Activated naive CD4-positive, alpha-beta T cell treated with anti-CD3 and anti-CD28 coated beads, Interleukin-2, amount 50 U/mL, for 72 hours (primary cell): ENCODE data around the gene KCNJ5. TPM values are rescaled to one million over a fixed set of nuclear protein-coding genes. Genes with fewer than 3 reads are reported as not detected.
A peak's percentile ranks its signal among the peaks of the same experiment; 100 is the strongest.

Experiments used
- ATAC-seq, 2 donors: fragments of 150-1000 bp; cut with Tn5 transposase; 2 replicates each; pipeline ENCODE4 v1.10.0; 2021; ENCODE audit warnings: mild to moderate bottlenecking in 2 of 2, moderate library complexity in 2 of 2
- DNase-seq, 2 donors: peaks; one replicate each; pipeline ENCODE4 v3.0.0; 2021 to 2022; ENCODE audit warnings: low spot score in 2 of 2
- H3K27ac Mint-ChIP-seq, 2 donors: one replicate each; pipeline ENCODE4 v1.8.0; 2022; ENCODE audit warnings: mild to moderate bottlenecking in 2 of 2, mixed read lengths in 2 of 2
- H3K36me3 Mint-ChIP-seq, 2 donors: one replicate each; pipeline ENCODE4 v1.8.0; 2022; ENCODE audit warnings: mixed read lengths in 2 of 2
- H3K9me3 Mint-ChIP-seq, 2 donors: one replicate each; pipeline ENCODE4 v1.8.0; 2022; ENCODE audit warnings: mixed read lengths in 2 of 2
- total RNA-seq, 2 donors: library from RNA; stranded (reverse); gene quantifications; one replicate each; pipeline ENCODE4 v1.2.3, GENCODE V29; 2022

Gene KCNJ5
- total RNA-seq, 2 donors from 2014 or later: not detected

DNA sequence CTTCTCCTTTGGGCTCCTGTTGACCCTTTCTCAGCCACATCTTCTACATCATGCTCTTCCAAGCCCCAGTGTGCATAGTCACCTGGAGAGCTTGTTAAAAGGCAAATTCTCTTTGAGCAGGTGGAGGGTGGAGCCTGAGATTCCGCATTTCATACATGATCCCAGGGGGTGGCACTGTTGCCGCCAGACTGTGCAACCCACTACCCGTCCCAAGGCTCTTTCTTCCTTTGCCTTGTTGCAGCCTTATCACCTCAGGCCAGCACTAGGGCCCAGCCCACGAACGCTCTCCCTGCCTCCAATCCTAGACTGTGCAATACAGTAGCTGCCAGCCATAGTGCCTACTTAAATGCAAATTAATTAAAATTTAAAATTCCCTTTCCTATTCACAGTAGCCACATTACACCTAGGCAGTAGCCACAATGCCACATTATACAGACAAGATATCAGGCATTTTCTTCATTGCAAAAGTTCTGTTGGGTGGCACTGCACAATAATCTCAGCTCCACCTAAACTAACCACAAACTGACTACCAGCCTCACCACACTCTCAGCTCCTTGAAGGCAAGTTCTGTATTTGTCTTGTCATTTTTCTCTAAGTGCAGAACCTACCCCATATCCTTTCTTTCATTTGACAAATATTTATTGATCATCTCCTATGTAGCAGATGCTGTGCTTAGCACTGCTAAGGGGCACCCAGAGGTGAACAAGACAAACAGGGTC lies 4.6 kb upstream of the KCNJ5 start:
- no peak for DNase-seq
- Mint-ChIP-seq H3K27ac (peak overlapping the region in 1 of 2 donors; percentile 12), H3K9me3 (no peaks in the 10 kb centered on the region), H3K36me3 (no peaks in the 10 kb centered on the region)
- peak; percentile 33 to 37 for ATAC-seq

DNA sequence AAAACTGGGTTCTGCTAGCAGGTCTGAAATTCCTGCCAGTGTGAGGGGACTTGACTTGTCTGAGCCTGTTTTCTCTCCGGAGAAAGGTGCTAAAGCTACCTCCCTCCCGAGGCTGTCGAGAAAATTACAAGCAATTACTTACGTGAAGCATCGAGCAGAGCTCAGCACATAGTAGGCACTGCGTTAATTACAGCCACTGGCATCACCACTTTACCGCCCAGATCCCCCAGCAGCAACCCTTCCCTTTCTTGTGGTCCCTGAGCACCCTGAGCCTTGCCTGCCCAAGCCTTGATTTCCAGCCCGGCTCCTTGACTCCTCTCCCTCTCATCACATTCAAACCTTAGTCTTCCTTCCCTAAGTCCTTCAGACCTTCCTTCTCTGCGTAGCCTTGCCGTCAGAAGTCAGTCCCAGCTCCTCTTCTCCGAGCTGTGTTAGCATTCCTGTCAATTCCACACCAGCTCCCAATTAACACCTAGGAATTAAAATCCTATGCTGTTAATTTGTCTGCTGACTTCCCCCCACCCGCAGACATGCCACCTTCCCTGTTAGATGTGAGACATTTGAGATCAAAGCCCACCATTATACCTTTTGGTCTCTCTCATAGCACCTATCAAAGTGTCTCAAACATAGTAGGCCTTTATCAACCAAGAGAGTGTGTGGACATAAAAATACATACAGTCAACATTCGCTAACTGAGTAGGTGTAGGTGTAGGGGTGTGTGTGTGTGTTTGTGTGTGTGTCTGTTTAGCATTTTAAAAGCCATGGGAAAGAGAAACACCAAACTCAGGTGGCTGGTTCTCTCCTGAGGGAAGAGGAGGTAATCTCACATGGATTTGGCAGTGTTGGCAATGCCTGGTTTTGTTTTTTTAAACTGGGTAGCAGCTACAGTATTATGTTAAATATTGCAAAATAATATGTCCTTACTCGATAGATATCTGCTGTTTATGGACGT lies 2.8 kb upstream of the KCNJ5 start:
- DNase-seq: peak in 1 of 2 donors; percentile 14
- H3K27ac Mint-ChIP-seq: no peak overlapping the region
- no peak for ATAC-seq
- H3K9me3 Mint-ChIP-seq: no peaks in the 10 kb centered on the region
- no peaks in the 10 kb centered on the region for H3K36me3 Mint-ChIP-seq

DNA sequence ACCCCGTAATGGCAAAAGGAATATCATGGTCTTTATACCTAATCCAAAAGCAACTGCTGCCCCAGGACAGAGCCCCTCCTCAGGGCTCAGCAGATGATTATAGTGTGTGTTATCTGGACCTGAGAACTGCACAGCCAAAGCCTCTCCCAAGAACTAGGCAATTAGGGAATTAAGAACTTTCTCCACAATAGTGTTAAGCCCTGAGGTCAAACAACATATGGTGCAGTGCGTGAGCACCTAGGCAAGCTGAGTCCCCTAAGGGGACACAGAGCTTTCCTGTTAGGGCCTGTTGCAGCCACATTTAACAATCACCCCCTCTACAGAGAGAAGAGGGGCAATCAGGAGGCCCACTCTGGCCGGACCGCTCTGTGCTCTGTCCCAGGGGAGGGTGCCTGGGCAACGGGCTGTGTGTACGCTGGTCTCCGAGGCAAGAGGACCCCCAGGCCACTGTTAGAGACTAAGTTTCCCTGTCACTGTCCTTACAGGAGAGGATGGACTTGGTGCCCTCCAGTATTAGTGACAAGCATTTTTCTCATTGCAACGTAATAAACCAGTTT lies 1.4 kb upstream of the KCNJ5 start:
- H3K36me3 Mint-ChIP-seq: no peaks in the 10 kb centered on the region
- peak in 1 of 2 donors; percentile 33 for DNase-seq
- no peak for ATAC-seq
- no peak overlapping the region for H3K27ac Mint-ChIP-seq
- H3K9me3 Mint-ChIP-seq: no peaks in the 10 kb centered on the region

DNA sequence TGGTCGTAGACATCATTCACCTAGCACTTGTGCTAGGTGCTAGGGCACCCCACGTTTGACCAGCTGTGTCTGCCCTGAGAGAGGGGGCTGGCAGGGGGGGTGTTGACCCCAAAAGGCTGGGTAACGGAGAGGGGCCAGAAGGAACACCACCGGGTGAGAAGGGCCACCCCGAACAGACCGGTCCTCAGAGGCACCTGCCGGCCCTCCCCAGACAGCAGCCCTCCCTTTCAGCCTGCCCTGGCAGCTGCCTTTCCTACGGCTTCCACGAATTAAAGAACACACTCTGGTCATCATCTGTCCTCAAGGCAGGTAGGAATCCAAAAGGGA lies 977 bp upstream of the KCNJ5 start:
- ATAC-seq: no peak
- peak in 1 of 2 donors; percentile 25 for DNase-seq
- H3K27ac Mint-ChIP-seq: no peak overlapping the region
- no peaks in the 10 kb centered on the region for H3K36me3 Mint-ChIP-seq
- H3K9me3 Mint-ChIP-seq: no peaks in the 10 kb centered on the region

DNA sequence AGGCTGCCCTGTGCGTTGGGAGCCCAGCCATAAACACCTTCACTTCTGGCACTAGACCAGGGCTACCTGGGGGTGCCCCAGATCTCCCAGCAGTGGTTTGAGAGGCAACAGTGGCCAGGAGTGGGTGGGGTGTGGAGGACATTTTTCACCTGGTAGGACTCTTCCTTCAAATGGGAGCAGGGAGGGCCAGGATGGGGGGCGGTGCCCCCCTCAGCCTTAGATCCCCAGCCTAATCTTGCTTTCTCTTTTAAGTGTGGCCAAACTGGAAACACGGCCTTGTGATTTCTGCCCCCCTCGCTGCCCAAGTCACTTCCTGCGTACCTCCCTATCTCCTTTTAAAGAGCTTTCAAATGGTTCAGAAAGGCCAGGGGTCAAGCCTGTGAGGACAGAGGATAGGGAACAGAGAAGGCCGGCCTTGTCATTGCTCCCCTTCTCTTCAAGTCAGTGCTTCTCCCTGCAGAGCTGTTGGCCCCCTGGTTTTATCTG lies 800 bp downstream of the KCNJ5 start:
- H3K36me3 Mint-ChIP-seq: no peaks in the 10 kb centered on the region
- ATAC-seq (no peak), DNase-seq (peak in 1 of 2 donors; percentile 53)
- H3K27ac Mint-ChIP-seq: no peak overlapping the region
- H3K9me3 Mint-ChIP-seq: no peaks in the 10 kb centered on the region

DNA sequence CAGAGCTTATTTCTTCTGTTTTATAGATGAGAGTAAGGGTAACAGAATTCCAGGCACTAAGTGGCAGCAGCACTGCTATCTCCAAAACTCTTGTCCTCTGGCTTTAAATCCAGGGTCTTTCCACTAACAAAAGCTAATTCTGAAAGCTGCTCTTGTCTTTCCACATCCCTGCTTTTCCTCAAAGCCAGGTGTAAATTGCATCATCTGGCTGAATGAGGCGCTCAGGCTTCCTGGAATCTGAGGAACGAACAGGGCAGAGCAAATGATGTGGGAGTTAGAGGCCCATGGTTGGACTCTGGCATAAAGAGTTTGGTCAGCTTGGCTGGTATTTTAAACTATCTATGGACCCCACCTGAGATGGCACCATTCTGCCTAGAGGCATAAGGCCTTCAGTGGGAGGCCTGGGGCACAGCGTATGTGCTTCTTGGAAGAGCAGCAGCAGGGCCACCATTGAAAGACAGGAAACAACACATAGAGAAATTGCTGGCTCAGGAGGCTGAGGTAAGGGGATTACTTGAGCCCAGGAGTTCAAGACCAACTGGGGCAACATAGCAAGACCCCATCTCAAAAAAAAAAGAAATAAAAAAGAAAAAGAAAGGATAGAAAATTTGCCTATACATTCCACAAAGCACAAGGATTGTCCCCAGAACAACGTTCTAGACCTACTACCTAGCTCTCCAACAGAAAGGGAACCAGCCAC lies 1.9 kb downstream of the KCNJ5 start:
- DNase-seq: peak in 1 of 2 donors; percentile 0
- Mint-ChIP-seq H3K9me3 (no peaks in the 10 kb centered on the region), H3K36me3 (no peaks in the 10 kb centered on the region), H3K27ac (no peak overlapping the region)
- ATAC-seq: no peak

DNA sequence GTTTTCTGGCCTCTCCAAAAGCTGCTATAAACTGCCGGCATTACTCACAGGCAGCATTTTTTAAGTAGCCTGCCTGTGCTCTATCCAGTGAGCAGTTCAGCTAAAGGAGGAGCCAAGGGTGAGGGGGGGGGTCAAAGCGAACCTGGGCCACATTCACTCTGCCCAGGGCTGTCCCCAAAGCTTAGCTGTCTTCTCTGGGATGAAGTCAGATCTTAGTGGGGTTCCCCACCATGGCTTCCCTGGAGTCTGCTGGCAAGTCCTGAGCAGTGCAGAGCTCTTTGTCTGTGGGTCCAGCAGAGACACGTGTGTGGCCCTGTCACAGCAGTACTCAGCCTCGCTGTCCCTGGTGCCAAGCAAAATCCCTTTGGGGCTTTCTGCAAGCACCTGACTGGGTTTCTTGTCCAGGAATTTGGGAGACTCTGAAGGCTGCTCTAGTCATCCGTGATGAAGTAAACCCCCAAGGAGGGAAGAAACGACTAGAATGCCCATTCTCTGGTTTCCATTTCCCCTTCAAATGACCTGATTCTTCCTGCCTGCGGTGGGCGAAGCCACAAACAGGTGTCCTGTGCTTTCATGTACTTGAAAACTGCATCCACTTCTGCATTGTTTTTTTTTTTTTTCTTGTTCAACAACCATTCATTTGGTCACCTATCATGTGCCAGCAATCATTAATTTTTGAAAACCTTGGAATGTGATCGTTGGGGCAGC lies 2.6 kb downstream of the KCNJ5 start:
- Mint-ChIP-seq H3K27ac (no peak overlapping the region), H3K9me3 (no peaks in the 10 kb centered on the region), H3K36me3 (no peaks in the 10 kb centered on the region)
- ATAC-seq (peak in 1 of 2 donors; percentile 18), DNase-seq (no peak)

DNA sequence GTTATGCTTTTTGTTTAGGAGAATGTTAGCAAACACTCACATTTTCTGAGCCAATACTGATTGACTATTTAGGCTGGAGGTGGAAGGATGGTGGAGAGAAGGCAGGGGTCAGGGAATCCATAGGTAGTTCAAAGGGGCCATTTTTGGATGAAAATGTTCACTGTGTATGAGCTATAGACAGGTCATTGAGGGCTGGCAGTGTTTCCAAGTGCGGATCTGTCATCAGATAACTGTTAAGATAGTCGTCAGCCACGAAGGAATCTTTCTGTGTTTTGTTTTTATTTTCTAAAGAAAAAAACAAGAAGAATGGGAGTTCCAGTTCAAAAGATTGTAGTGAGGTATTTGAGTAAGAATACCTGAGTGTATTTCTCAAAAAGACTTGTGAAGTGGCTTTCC lies 3.1 kb downstream of the KCNJ5 start:
- Mint-ChIP-seq H3K36me3 (no peaks in the 10 kb centered on the region), H3K27ac (no peak overlapping the region), H3K9me3 (no peaks in the 10 kb centered on the region)
- no peak for DNase-seq
- ATAC-seq: no peak

DNA sequence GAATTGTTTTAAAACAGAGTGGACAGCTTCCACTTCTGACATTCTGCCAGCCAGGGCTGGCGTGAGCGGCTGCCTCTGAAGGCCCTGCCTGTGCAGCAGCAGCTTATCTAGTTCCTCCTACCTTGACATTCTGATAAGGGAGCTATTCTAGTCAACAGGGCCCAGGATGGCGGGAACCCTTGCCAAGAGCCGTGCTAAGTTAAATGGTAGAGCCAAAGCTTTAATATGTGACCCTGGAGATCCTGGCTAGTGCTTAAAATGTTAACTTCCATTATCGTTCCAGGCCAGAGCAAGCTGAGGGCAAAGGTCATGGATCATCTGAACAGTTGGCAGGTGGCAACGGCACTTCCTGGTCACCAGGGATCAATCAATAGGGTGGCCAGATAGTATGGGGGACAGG lies 3.5 kb downstream of the KCNJ5 start:
- Mint-ChIP-seq H3K36me3 (no peaks in the 10 kb centered on the region), H3K27ac (no peak overlapping the region), H3K9me3 (no peaks in the 10 kb centered on the region)
- no peak for DNase-seq
- no peak for ATAC-seq

DNA sequence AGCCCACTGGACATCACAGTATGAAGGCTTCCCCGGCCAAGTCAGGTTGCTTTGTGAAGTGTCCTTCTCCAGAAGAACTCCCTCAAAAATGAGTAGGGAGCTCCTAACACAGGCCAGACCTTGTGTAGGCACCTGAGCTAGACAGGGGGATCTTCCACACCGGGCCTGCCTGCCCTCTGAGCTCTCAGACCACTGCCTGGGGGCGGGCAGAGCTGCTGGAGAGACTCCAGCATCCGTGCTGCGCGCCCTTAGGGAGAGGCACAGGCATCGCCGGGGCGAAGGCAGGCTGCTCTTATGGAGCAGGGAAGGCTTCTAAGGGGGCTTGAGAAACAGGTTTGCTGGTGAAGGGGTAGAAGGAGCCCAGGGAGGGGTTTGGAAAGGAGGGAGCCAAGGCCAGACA lies 4.4 kb downstream of the KCNJ5 start:
- Mint-ChIP-seq H3K9me3 (no peaks in the 10 kb centered on the region), H3K27ac (no peak overlapping the region), H3K36me3 (no peaks in the 10 kb centered on the region)
- DNase-seq (no peak), ATAC-seq (no peak)

DNA sequence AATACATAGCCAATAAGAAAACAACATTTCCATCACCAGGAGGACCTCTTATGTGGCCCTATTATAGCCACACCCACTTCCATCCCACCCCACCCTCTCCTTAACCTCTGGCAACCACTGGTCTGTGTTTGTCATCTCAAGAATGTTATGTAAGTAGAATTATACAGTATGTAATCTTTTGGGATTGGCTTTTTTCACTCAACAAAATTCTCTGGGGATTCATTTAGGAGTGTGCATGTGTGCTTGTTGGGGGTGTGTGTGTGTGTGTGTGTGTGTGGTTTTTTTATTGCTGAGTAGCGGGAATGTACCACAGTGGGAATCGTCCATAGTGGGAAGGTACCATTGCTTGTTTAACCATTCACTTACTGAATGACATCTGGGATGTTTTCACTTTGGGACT lies 5.2 kb downstream of the KCNJ5 start:
- Mint-ChIP-seq H3K27ac (no peak overlapping the region), H3K36me3 (no peaks in the 10 kb centered on the region), H3K9me3 (no peaks in the 10 kb centered on the region)
- DNase-seq (no peak), ATAC-seq (no peak)

DNA sequence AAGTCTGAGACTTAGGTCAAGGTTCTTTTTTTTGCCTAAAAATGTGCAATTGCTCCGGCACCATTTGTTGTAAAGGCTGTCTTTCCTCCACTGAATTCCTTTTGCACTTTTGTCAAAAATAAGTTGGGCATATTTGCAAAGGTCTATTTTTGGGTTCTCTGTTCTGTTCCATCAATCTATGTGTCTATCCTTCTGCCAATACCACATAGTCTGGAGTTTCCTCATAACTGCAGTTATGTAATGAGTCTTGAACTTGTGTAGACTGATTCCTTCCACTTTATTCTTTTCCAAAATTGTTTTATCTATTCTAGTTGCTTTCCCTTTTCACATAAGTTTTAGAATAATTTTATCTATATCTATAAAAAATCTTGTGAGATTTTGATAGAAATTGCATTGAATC lies 6.7 kb downstream of the KCNJ5 start:
- ATAC-seq (no peak), DNase-seq (no peak)
- Mint-ChIP-seq H3K27ac (no peak overlapping the region), H3K9me3 (no peaks in the 10 kb centered on the region), H3K36me3 (no peaks in the 10 kb centered on the region)

DNA sequence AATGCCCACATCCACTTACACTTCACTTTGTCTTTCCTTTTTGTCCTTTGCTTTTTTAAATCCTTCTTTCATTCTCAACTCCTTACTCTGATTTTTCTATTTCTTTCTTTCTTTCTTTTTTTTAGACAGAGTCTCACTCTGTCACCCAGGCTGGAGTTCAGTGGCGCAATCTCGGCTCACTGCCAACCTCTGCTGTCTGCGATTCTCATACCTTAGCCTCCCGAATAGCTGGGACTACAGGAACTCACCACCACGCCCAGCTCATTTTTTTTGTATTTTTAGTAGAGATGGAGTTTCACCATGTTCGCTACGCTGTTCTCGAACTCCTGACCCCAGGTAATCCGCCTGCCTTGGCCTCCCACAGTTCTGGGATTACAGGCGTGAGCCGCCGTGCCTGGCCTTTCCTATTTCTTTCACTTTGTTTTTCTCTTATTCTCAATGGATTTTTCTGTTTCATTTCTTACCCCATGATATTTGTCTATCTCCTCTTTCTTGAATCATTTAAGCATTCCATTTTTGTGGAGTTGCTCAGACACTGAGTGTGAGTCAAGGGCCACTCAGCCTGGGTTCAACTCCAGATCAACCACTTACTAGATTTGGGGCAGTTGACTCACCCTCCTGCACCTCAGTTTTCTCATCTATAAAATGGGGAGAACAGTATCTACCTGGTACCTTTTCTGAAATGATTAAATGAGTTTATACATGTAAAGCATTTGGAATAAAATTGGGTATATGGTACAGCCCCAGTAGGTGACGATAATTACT lies 7.6 kb downstream of the KCNJ5 start:
- DNase-seq: no peak
- no peak overlapping the region for H3K27ac Mint-ChIP-seq
- no peaks in the 10 kb centered on the region for H3K36me3 Mint-ChIP-seq
- H3K9me3 Mint-ChIP-seq: no peaks in the 10 kb centered on the region
- no peak for ATAC-seq

DNA sequence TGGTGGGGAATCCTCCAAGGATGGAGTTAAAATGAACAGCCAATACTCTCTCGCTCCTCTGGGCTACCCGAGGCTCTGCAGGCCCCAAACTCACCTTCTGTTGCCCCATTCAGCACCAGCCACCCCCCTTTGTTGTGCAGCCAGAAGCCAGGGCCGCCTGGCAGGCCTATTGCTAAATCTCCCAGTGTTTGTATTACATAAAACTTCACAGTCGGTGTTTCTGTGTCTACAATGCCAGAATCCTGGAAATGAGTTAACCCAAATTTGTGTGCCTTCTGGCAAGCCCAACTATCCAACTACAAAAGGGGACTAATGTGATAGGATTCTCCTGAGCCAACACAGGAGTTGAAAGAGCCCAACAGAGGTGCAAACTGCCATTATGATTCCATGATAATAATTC lies 9.3 kb downstream of the KCNJ5 start:
- no peak for ATAC-seq
- Mint-ChIP-seq H3K9me3 (no peaks in the 10 kb centered on the region), H3K27ac (no peak overlapping the region), H3K36me3 (no peaks in the 10 kb centered on the region)
- no peak for DNase-seq

DNA sequence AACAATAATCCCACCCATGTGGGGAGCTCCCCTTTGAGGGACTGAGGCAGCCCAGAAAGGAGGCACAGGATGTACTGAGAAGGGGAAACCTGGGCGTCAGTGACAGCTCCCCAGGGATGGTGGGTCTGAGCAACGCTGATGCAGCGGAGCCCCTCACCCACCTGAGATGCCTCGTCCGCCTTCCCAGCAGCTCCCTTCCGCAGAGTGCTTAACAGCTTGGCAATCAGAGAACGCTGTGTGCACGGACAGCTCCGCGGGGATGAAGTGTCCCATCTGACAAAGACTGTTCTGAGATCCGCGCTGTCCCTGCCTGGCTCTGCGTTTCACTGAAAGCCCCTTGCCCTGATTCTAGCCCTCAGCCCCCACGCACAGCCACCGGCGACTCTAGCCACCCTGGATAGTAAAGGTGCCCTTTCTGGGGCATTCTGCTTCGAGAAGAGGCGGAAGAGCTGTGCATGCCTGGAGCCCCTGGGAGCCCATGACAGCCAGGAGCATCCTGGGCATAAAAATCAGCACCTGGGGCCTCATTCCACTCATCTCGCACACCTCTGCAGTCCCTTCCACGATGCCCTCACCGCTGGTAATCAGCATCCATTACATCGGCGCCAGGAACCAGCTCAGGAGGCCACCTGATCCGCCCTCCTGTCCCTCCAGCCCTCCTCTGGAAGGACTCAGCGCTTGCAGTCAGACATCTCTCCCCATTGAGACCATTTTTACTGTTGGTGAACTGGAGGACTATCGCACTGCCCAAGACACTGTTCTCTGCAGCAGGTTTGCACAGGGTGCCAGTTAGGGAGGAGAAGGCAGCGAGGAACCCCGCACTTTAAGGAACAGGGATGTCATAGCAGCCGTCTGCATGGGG lies 10.7 kb downstream of the KCNJ5 start:
- no peak for DNase-seq
- H3K27ac Mint-ChIP-seq: no peak overlapping the region
- H3K36me3 Mint-ChIP-seq: no peaks in the 10 kb centered on the region
- ATAC-seq: no peak
- no peaks in the 10 kb centered on the region for H3K9me3 Mint-ChIP-seq
